ENCODE data around the gene DYRK2.

Gene DYRK2

DNA sequence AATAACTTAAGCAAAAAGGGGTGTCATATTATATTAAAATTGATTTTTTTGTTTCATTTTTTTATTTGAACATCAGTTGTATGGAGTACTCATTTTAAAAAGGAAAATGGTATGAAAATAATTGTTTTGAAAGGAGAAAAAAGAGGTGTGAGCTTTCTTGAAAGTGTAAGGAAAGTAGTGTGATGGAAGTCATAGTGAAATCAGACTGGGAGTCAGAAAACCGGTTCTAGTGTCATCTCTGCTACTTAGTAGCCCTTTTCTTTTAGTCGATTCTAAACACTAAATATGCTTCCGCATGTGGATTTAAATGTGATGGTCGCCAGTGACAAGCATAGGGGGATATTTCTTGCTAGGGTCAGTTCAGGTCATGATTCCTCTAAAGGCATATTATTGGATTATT is 1.8 kb upstream of the DYRK2 start:
- DNase-seq (ENCODE audit: low spot score), result no peak

DNA sequence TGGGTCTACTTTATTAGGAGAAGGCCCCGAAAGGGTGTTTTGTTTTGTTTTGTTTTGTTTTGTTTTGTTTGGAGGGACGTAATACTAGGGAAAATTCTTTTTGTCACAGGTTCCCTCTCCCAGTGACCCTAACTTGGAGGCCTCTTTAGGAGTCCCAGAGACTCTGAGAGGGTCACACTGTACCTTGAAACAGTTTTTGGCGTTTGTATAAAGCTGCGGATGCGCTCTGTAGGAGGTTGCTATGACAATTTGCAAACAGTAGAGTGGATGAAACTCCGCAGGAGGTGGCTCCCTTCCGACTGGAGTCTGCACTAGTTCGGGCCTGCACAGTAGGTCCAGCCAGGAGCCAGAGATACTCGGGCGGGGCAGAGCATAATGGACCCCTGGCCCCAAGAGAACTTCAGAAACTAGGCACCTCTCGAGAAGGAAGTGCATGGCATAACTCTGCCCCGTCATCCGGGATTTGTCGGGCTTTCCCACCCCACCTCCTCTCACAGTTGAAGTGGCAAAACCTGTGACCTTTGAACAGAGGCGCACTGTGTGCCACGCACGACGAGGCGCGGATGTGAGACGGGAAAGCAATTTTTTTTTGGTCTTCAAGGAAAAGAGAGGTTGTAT is 1.3 kb upstream of the DYRK2 start:
- no peak for DNase-seq (ENCODE audit: low spot score)

DNA sequence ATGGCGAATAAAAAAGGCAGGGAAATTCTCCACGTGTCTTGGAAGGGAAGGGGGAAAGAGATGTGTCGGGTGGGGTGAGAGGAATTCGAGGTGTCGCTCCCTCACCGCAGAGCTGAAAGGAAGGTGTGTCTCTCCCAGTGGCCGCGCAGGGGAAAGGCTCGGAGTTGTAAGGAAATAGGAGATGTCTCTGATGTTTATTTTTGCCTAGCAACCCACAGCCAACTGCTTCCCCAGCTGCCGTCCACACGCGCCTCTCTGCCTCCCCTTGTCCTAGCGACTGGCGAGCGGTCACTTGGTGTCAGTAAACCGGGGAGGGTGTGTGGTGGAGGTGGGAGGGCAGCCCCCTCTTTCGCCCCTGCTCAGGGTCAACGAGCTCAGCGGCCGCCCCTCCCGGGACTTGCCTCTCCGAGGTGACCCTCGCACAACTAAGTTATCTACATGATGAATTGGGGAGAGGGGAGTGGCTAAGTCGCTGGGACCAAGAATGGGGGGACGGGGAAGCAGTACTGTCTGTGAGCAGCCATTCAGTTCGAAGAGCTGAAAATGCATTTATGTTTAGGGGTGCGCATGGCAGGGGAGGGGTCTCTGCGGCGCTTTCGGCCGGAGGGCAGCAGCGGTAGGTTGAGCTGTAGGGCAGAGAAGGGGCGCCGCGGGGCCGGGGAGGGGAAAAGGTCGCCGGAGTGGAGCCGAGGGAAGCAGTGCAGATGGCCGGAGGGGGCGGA is 585 bp upstream of the DYRK2 start:
- no peak for DNase-seq (ENCODE audit: low spot score)

DNA sequence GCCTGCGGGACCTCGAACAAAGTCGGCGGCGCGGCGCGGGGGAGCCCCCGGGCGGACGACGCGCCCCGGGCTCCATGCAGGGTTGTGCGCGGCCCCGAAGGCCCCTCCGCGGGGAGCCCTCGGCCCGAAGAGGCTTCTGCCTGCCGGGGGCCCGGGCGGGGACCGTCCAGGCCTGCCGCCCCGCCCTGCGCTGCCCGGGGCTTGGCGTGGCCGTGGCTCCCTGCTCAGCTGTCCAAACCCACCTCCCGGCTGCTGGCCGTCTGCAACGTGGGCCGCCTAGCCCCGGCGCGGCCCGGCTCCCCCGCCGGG is 670 bp downstream of the DYRK2 start:
- no peak for DNase-seq (ENCODE audit: low spot score)

DNA sequence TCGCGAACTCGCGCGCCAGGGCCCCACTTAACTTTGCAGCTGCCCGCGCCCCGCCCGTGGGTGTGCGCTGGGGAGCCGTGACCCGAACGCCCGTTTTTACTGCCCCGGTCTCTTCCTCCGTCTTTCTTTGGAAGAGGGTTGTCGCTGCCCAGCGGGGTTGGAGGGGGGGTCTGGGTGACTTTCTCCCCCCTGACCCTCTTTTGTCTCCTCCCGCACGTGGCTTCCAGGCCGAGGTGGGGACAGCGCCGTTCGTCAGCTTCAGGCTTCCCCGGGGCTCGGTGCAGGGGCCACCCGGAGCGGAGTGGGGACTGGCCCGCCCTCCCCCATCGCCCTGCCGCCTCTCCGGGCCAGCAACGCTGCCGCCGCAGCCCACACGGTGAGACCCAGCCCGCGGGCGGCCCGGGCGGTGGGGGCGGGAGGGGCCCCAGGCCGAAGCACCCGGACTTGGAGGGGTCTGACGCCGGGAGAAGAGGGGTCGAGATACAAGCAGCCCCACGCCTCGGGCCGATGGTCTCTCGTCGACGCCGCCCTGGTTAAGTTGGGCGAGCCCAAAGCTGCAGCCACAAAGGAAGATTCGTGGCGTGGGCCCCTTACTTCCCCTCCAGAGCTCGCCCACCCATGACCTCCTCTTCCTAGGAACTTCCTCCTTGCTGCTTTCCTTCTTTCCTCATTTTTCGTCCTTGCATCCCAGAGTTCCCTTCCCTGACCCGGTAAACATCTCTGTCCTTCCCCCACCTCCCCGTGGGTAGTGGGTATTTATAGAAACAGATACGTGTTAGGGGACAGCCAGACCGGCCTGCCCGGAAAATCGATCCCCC is 1.2 kb downstream of the DYRK2 start:
- no peak for DNase-seq (ENCODE audit: low spot score)

DNA sequence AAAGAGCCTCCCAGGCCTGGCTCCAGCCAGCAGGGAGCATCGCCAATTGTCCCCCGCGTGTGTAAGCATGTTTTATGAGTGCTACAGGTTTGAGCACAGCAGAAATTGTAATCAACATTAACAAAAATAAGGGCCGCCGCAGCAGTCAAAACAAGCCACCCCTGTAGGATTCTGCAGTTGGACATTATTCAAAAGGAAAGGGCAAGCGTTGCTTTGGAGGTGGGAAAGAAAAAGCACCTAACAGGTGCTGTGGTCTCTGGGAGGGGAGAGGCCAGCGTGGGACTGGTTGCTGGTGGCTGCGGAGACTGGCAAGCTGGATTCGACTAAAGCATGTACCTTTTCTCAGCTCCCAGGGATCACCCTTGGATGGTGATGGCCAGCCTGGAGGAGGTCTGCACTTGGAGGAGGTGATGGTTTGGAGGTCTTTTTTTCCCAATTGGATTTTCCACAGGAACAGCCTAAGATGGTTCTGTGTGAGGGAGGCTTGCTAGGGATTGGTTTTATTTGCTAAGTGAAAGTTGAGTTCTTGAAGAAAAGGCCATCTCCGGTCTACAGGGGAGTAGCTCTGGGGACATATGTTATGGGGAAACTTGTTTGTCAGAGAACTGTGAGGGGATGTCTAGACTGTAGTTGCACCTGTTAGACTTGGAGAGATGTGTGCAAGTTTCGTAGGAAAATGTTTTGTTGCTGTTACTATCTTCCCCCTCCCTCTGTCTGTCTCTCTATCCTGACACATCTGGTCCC is 2.0 kb downstream of the DYRK2 start:
- DNase-seq (ENCODE audit: low spot score), result no peak

DNA sequence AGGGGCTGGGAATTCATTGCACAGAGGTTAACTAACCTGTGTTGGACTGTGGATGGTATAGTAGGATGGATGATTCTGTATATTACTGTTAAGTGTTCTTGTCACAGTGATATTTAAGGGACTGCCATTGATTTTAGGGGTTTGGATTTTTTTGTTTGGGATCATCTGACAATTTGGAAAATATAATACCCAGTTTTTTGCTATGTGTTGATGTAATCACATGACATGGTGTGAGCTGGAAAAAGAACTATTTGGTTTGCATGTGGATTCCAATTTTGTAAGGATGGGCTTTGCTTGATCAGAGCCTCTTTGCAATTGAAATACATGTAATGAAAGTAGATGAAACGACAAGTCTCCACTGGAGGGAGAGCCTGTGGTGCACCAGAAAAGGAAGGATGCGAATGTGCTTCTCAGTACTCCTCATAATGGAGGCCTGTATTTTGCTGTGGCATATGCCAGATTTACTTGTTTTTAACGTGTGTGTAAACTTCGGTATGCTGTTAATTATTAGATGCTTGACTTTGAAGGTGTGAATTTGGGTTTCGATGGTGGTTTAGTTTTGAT is 2.7 kb downstream of the DYRK2 start:
- no peak for DNase-seq (ENCODE audit: low spot score)

DNA sequence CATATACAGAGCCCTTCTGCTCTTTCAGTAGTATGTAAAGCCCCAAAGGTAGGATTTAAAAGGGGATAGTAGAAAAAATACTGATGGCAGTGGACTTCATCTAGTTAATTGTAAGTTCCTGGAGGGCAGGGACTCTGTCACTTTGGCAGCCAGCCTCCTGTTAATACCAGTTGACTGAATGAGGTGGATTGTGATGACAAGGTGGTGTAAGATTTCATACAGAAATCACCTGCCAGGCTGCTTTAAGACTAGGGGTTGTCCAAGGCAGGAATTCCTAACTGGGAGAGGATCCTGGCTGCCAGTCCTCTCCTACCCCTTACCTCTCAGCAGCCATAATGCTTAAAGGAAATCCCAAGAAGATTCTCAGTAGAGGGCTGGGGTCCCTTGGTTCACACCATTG is 7.3 kb downstream of the DYRK2 start:
- DNase-seq (ENCODE audit: low spot score), result no peak

DNA sequence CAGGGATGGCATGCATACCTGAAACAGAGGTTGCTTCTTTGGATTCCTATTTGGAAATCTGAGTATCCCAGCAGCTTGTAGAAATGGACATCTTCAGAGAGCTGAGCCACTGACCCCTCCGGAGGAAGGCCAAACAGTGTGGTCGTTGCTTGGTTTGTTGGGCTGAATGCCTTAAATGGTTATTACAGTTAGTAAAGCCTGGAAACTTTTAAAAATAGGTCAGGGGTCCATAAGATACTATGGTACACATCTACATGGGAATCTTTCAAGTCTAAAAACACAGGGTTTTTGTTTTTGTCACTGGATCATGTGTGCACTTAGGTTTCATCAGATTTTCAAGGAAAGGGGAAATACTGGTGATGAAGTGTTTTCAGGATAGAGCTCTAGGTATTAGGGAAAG is 7.7 kb downstream of the DYRK2 start:
- DNase-seq (ENCODE audit: low spot score), result no peak

DNA sequence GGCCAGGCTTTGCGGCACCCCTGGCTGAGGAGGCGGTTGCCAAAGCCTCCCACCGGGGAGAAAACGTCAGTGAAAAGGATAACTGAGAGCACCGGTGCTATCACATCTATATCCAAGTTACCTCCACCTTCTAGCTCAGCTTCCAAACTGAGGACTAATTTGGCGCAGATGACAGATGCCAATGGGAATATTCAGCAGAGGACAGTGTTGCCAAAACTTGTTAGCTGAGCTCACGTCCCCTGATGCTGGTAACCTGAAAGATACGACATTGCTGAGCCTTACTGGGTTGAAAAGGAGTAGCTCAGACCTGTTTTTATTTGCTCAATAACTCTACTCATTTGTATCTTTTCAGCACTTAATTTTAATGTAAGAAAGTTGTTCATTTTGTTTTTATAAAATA is 9.9 kb downstream of the DYRK2 start:
- DNase-seq (ENCODE audit: low spot score), result no peak

DNA sequence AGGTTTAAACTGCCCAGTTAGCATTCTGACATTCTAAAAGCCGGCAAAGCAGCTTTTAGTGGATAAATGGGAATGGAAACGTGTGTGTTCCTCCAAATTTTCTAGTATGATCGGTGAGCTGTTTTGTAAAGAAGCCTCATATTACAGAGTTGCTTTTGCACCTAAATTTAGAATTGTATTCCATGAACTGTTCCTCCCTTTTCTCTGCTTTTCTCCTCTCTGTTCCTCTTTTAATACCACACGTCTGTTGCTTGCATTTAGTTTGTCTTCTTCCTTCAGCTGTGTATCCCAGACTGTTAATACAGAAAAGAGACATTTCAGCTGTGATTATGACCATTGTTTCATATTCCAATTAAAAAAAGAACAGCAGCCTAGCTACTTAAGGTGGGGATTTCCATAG is 10.7 kb downstream of the DYRK2 start:
- no peak for DNase-seq (ENCODE audit: low spot score)

DNA sequence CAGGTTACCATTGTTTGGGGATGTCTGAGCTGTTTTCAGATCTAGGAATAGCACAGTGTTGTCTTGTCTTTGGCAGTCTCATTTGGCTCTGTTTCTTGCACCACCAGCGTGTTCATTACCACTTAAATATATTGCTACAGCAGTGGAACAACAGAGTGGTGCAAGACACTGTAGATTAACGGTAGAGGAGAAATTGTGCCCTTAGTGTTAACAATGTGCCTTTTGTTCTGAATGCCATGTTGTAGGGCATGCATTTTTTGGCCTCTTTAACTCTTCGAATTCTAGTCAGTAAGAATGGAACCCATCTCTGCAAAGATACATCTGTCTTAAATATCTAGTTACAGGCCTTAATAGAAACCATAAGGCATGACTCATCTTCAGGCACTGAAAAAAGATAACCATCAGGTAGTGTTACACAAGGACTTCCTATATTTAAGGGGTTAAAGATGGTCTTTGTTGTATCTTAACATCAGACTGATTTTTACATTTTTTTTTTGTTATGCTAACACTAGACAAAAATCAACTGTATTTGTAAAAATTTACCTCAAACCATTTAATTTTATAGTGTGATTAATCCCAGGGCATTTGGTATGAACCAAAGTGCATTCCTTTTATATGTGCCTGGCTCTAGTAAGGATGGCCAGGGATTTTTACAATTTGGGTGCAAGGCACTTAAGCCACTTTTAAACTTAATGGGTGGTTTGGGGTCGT is 12.9 kb downstream of the DYRK2 start:
- no peak for DNase-seq (ENCODE audit: low spot score)

DNA sequence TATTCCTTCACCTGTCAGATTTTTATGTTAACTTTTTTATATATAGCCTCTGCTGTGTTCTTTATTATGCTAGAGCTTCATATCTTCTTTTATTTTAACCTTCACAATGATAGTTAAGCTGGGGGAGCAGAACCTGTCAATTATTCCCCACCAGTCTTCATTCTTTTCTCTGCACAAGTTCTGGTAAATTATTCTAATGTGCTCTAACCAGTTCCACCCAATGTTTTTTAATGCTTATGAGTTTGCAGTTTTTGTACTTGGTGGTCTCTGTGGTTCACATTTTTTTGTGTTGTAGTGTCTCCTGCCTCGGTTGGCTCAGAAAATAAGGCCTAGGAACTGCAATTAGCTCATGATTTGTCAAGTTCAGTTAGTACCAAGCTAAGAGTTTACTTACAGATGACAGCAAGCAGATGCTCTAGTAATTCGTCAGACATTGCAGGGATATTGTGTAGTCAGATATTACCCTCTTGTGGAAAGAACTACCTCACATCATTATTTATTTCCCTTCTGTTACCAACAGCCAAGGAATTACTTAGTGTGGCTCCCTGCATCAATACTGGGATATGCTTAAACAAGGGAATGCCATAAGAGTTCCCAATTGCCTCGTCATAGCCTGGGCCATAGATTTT is 14.5 kb downstream of the DYRK2 start:
- DNase-seq (ENCODE audit: low spot score), result no peak

DNA sequence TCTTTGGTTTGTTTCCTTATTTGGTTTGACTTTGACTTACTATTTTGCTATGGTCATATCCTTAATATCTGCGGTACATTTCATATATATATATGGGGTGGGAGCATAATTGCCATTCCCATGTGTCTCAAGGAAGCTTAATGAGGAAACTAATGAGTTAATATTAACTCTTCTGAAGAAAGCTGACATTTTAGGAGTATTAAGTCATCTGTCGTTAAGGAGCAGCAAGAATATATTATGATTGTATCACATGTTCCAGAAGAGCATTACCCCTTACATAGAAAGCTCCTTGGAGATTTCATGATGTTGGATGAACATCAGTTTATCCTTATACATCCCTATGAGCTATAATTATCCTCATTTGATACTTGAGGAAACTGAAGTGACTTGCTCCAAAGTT is 15.6 kb downstream of the DYRK2 start:
- no peak for DNase-seq (ENCODE audit: low spot score)

DNA sequence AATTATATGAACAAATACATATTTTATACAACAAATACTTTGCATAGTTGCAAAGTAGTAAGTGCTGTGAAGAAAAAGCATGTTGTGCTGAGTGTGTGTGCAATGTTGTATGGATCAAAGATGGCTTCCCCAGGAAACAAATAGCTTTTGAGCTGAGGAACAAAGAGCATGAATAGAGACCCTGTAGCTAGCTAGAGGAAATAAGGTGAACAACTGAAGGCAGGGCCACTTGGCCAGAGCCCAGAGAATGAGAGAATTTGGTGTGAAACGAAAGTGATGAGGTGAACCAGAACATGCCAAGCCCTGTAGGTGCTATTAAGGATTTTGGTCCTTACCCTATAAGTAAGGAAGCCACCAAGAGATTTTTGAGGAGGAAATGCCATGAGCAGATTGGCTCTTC is 17.1 kb downstream of the DYRK2 start:
- no peak for DNase-seq (ENCODE audit: low spot score)

DNA sequence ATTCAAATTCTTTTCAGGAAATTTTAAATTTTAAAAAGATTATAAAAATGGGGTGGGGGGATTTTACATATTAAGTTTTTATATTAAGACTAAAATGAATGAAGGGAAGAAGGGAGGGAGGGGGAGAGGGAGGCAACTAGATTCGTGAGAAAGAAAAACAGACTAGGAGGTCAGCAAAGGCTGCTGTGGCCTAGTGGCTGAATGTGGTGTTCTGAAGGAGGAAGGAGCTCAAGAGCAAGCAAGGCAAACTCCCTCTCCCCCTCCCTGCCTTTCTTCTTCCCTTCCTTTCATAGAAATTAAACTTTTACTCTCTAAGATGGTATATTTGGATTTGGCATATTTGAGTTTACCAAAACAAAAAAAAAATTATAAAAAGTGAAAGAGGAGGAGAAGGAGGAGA is 18.1 kb downstream of the DYRK2 start:
- DNase-seq (ENCODE audit: low spot score), result no peak

DNA sequence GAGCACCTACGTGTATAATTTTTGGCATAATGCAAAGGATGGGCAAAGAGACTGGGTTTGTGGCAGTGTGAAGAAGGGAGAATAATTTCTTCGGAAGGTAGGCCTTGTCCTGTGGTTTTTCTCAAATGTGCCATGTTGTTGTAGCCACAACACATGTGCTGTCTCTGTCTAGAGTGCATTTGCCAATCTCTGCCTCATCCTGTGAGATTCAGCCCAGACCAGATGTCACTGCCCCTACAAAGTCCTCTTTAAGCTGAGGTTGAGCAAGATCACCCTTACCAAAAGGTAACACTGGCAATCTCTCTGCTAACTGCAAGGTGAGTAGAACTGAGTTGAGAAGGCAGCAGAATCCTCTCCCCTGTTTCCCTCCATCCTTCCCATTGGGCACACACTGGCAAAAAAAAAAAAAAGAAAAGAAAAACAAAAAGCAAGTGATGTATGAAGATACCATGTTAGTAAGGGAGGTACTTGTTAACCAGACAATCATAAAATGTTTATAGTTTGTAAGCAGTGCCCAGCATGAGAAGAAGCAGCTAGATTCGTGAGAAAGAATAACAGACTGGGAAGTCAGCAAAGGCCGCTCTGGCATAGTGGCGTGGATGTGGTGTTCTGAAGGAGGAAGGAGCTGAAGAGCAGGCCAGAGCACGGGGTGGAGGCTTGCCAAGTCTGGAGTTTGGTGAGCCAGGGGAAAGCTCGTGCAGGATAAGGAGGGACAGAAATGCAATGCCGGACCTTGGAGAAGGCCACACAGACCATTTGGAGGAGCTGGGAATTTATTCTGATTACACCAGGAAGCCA is 18.9 kb downstream of the DYRK2 start:
- DNase-seq (ENCODE audit: low spot score), result no peak

DNA sequence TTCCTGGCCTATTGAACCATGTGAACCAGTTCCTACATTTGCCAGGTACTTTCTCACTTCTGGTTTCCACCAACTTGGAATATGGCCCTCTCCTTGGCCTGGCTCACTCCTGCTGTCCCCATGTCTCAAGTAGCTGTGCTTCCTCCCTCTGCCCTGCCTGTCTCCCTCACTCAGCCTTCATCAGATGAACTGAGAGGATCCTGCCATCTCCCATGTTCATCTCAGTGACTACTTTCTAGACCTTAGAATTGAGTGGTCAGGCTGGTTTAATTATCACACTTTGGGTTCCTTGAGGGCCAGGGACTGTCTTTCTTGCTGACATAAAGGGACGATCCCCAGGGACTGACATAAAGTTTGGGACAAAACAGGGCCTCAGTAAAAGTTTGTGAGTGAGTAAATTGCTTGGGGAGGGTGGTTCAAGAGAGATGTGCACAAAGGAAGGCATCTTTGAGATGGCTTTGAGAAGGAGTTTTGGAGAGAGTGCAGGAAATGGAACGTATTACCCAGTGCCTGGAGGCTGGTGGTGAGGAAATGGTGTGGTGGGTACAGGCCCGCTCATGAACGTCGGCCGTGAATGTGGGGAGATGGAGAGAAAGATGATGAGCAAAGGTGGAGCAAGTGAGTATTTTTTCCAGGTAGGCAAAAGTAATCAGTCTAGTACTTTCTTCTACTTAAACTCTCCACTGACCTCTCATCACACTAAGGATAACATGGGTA is 20.8 kb downstream of the DYRK2 start:
- DNase-seq (ENCODE audit: low spot score), result no peak

DNA sequence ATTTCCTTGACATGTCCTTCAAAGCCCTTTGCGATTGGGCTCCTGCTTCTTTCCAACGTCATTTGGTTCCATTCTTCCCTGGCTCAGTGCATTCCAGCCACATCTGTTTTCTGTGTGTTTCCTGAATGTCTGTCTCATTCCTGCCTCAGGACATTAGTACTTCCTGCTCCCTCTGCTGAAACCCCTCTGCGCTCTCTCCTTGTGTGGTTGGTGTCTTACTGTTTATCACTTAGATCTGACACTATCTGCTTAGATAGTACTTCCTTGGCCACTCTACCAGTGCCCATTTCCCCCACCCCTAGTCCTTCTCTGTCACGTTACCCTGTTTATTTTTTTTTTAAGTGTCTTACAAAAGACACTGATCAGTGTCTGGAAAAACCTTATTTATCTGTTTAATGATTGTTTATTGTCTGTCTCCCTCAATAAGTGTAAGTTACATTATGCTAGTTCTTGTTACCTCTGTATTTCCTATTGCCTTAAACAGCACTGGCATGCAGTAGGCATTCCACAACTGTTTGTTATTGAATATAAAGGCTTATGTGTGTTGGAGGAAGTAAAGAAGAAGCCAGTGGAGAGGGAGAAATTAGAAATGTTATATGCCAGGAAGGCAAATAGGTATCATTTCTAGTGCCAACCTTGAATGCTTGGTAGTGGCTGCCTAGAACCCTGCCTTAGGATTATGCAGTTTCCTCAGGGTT is 21.5 kb downstream of the DYRK2 start:
- no peak for DNase-seq (ENCODE audit: low spot score)

All from activated CD4-positive, alpha-beta T cell treated with anti-CD3 and anti-CD28 coated beads, Interleukin-2, Interleukin-4, amounts not matched to agents 100 ng/mL and 50 ng/mL, durations not matched to agents 16 hours and 8 hours (primary cell).